CD1c-positive myeloid dendritic cell (primary cell): ENCODE results near the gene SEPTIN10.
"Not testable (repeated sequence)": the region's sequence is repeated elsewhere in the genome, so short reads cannot be mapped to it uniquely, and the experiment has no call there.

Source experiments
- DNase-seq: peaks from one replicate; pipeline ENCODE4 v3.0.0-alpha.2; 2016; ENCODE audit errors: extremely low spot score

The SEPTIN10 gene

DNA sequence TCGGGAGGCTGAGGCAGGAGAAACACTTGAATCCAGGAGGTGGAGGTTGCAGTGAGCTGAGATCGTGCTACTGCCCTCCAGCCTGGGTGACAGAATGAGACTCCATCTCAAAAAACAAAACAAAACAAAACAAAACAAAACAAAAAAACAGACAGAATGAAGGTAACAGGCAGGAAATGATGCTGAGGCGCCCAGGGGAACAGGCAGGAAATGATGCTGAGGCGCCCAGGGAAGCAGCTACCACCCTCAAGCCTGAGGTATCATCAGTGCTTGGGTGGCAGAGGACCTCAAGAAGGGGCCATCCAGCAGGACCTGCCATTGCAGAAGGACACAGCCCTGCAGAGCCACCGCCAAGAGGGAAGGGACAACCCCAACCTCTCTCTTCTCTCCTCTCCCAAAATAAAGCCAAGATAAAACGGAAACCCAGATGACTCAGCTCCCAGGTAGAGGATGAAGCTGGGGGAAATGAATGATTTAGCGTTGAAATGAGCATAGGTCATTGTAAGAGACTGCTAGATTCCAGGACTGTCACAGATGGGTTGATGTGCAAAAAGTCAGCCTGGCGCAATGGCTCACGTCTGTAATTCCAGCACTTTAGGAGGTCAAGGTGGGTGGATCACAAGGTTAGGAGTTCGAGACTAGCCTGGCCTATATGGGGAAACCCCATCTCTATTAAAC is 19.7 kb upstream of the SEPTIN10 start:
- no peak for DNase-seq

DNA sequence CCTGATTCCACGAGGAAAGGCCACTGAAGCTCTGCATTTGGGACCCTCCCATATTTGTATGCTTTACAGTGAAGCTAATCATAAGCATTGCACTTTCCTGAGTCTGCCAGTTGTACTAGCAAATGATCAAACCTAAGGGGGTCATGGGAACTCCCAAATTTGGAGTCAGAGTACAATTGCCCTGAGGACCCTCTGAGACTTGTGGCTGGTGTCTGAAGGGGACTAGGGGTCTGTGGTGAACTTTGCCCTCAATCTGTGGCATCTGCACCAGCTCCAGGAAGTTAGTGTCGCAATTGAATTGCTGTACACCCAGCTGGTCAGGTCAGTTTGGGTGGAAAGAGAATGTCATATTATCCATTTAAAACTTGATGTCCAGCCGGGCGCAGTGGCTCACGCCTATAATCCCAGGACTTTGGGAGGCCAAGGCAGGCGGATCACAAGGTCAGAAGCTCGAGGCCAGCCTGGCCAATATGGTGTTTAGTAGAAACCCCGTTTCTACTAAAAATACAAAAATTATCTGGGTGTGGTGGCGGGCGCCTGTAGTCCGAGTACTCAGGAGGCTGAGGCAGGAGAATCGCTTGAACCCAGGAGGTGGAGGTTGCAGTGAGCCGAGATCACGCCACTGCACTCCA is 18.5 kb upstream of the SEPTIN10 start:
- no peak for DNase-seq

DNA sequence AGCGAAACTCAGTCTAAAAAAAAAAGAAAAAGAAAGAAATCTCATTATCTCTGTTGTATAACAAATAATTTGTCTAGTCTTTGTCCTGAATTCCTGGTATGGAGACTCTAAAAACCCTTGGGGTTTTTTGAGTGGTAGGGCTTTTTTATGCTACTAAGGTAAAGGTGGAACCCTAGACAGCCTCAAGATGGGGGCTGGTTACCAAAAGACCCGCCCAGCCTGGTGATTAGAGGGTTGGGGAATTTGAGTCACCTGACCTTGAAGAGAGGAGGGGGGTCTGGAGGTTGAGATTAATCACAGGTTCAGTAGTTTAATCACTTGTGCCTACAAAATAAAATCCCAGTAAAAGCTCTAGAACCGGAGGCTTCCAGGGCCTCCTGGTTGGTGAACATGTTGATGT is 18.0 kb upstream of the SEPTIN10 start:
- DNase-seq: no peak

DNA sequence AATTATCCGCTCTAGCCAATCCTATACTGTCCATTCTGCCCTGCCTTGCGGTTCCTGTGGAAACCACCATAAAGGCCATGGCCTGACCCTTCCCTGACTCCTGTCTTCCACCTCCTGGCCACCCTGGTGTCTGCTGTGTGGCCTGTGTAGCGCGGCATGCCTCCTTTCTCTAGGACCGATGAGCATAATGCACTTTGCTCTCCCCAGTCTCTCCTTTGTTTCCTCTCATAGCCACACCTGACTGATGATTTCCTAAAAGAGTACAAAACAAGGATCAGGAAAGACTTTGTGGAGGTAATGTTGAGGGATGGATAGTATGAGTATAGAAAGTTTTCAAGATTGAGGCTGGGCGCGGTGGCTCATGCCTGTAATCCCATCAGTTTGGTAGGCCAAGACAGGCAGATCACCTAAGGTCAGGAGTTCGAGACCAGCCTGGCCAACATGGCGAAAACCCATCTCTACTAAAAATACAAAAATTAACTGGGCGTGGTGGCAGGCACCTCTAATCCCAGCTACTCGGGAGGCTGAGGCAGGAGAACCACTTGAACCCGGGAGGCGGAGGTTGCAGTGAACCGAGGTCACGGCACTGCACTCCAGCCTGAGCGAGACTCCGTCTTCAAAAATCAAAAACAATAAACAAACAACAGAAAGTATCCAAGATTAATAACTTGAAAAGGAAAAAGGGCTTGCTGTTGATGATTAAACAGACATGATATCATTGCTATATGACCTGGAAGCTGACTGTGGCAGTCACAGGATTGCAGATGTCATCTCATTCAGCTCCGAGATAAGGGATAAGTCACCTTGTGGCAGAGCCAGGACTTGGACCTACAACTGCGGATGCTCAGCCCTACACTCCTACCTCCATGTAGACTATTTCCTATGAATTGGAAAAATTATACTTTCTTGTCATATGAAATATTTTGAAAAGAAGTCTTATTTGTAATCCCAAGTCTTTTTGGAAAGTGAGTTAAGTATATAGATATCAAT is 17.0 kb upstream of the SEPTIN10 start:
- no peak for DNase-seq

DNA sequence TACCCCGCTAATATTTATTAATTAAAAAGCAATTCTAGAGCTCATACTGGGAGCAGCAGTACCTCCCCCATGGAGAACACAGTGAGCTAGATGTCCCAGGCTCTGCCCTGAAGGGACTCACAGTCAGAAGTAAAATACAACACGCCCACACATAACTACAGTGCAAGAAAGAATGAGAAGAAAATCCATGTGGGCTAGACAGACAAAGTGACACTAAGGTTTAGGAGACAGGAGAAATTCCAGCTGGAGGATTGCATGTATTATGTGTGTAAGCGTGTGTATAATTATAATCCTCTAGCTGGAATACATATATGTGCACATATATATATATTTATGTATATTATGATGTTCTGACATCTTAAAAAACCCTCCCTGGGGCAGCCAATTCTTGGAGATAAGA is 16.1 kb upstream of the SEPTIN10 start:
- DNase-seq: no peak

DNA sequence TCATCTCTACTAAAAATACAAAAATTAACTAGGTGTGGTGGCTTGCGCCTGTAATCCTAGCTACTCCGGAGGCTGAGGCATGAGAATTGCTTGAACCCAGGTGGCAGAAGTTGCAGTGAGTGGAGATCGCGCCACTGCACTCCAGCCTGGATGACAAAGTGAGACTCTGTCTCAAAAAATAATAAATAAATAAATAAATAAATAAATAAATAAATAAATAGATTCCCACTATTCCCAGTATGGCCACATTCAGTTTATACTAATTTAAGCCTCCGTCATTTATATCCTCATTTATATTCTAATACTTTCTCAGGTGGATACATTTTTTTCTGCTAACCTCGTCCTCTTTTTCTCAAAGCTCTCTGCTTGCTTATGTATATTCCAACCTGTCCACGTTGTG is 14.6 kb upstream of the SEPTIN10 start:
- DNase-seq: not testable (repeated sequence)

DNA sequence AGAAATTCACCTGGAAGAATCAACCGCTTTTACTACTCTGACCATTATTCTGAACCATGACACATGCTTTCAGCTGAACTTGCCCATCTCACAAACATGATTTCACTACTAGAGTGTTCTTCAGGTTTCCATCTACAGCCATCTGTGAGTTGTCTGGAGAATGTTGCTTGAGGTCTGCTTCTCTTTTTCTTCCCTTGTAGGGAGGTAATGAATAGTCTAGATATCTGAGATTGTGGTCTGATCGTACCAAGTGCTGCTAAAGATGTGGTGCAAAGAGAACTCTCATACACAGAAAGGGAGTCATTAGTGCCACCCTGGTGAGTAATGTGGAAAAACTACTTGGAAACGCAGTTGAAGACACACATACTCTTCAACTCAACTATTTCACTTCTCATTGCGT is 10.6 kb upstream of the SEPTIN10 start:
- DNase-seq: no peak

DNA sequence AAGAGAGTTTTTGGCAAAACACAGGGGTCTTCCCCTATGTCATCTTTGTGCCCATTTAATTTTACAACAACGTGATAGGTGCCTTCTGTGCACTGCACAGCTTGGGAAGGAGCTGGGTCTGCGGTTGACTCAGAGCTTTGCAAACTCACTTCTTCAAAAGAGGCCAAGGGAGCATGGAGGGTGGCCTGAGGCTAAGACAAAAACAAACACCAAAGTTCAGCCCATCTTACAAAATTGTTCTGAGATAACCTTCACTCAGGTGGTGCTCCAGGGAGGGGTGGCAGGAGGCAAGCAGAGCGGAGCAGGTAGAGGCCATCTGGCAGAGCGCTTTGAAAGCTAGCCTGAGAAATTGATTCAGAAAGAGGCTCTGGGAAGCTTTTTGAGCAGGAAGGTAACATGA is 10.2 kb upstream of the SEPTIN10 start:
- no peak for DNase-seq

DNA sequence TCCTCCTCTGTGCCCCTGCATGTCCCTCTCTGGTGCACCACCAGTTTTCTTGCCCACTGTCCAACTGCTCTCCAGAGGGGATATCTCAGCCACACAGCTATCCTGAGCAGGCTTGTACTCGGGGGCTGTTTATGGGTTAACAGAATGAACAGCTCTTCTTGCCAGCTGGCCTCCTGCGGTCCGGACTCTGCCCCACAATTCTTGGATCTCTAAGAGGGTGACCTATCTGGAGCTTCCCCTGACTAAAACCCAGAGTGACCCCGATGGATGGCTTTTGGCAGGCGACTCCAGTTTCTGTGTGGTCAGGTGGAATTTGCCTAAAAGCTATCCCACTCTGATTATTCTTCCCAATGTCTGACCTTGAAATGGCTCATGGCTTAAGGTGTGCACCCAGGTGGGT is 9.5 kb upstream of the SEPTIN10 start:
- DNase-seq: no peak

DNA sequence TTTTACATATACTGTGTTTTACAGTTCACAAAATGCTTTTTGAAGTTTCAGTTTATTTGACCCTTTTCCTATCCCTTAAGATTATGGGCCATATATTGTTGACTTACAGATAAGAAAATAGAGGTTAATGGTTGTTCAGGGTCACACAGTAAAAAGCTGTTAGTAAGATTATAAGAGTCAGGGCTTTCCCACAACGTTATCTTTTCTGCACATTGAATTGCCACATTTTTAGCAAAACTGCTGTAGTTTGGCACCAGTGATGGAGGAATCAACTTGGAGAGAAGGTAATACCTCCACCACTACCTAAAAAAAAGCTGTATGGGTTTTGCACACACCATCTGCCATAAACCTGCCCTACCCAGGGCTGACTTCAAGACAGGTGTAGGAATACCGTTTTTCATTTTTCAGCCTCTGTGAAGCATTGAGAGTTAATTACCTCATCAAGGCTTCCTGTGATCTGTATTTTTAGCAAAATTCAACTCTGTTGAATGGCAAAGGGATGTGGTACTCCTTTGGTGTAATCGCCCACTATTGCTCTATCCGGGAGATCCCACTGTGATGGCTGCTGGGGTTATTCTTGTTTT is 5.4 kb upstream of the SEPTIN10 start:
- DNase-seq: no peak

DNA sequence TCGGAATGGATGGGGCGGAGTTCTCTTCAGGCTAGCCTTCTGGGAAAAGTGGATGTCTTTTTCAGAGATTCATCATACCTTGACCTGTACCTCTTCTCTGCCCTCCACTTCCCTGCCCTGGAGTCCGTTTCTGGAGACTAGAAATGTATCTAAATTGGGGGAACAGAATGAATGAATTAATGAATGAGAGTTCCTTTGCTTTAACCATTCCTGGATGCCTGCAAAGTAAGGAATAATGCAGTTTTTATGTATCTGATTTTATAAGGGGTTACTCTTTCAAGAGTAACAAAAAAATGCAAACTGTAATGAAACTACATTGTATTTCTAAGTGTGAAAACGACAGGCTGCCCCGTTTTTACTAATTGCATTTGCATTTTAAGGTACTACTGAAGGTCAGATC is 2.4 kb upstream of the SEPTIN10 start:
- DNase-seq: no peak

DNA sequence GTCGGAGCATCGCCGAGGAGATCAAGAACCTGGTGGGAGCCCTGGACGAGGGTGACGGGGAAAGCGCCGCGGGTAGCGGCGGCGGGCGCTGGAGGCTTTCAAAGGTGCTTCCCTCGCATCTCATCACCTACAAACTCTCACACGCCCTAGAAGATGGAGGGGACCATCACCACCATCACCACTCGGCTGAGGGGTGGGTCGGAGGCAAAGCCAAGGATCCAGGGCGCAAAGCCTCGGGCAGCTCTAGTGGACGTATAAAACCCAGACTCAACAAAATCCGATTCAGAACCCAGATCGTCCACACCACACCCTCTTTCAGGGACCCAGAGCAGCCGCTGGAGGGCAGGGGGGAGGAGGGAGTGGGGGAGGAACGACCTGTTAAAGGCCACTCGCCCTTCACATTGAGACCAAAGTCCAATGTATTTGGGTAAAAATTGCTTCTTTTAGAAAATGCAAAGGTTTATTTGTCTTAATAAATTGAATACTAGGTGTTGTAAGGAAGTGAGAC is 1.9 kb upstream of the SEPTIN10 start:
- no peak for DNase-seq

DNA sequence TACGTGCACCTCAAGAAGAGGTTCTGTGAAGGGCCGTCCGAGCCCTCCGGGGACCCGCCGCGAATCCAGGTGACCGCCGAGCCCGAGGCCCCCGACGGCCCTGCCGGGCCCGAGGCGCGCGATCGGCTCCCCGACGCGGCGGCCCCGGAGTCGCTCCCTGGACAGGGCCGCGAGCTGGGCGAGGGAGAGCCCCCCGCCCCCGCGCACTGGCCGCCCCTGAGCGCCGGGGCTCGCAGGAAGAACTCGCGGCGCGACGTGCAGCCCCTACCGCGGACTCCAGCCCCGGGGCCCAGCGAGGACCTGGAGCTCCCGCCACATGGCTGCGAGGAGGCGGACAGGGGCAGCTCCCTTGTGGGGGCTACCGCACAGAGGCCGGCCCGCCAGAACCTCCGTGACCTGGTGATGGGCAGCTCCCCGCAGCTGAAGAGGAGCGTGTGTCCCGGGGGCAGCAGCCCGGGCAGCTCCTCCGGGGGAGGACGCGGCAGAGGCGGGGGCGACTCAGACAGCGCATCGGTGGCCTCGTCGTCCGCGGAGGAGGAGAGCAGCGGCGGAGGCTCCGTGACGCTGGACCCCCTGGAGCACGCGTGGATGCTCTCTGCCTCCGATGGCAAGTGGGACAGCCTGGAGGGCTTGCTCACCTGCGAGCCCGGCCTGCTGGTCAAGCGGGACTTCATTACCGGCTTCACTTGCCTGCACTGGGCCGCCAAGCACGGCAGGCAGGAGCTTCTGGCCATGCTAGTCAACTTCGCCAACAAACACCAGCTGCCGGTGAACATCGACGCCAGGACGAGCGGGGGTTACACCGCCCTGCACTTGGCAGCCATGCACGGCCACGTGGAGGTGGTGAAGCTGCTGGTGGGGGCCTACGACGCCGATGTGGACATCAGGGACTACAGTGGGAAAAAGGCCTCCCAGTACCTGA is 1.2 kb upstream of the SEPTIN10 start:
- no peak for DNase-seq

DNA sequence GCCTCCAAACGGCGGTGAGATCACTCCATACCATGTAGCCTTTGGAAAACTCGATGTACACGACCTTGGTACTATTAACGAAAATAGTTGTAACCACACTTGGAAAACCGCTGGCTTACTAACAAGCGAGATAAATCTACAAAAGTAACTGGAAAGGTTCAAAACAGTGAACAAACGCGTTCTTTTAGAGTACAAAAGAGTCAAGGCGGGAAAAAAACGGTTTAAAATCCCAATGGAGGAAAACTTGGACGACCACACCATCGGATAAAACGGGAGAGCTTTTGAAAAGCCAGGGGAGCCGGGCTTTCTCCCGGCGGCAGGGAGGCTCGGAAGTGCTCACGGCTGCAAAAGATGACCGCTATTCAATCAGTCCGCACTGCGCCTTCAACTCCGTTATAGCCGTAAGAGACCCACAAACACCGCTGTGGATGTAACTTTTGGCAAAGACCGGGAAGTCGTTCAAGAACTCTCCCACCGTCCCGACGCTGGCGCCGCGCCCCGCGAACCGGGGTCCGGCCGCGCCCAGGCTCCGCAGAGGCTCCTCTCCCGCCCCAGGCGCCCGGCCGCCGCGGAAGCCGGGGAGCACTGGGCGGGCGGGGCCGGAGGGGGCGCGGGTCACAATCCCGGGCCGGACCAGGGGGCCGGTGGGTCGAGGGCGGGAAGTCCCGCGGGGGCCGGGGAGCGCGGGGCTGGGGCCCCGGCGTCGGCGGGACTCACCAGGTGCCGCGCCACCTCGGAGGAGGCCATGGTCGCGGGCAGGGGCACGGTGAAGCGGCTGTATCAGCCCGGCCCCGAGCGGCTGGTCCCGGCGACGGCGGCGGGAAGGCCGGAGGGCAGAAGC is 465 bp downstream of the SEPTIN10 start:
- DNase-seq: peak; percentile 59

DNA sequence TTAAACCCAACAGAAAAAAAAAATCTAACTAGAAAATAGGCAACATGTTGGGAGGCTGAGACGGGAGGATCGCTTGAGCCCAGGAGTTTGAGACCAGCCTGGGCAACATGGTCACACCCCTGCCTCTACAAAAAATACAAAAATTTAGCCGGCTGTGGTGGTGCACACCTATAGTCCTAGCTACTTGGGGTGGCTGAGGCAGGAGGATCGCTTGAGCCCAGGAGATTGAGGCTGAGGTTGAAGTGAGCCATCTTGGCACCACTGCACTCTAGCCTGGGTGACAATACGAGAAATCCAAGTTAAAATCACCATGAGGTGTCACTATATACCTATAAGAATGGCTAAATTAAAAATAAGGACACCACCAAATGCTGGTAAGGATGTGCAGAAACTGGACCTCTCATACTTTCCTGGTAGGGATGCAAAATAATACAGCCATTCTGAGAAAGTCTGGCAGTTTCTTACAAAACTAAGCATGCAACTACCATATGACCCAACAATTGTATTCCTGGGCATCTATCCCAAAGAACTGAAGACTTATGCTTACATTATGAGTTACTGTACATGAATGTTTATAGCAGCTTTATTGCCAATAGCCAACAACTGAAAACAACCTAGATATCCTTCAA is 2.2 kb downstream of the SEPTIN10 start:
- DNase-seq: no peak

DNA sequence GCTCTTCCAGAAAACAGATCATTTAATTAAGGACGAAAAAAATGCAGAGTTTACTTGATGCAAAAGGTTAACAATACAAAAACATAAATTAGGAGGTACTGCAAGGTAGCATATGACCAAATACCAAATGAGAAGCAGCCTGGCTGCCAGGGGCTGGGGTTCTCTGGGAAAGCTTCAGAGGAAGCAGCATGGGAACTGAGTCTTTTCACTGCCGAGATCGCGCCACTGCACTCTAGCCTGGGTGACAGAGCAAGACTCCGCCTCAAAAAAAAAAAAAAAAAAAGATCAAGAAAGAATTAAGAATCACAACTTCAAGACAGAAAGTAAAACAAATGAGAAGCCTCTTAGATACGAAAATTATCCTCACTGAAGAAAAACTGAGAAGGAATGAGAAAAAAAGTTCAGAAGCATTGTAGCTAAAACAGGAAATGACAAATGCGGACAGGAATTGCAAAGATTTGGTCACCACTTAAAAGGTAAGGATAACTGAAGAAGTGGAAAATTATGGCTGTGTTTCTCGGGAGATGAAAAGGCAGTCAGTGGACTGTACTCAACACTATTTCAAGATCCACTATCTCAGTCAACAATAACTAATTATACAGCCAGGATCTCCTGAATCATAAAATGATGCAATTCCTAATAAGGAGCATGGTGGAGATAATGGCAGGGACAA is 4.3 kb downstream of the SEPTIN10 start:
- no peak for DNase-seq

DNA sequence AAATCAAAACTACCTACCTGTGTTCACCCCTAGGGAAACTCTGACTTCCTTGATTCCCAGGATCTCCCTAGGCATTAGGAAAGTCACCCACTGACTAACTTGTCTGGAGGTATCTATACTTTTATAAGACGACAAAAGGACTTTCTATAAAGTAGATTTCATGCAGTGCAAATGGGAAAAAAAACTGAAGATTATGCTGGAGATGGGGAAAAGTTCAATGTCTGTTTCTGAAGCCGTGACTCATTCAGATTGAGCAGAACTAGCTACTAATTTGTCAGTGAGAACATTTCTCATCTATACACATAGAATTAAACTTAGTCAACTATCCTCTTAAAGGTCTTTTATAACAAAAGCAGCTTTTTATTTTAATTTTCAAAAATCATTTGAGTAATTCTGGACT is 6.0 kb downstream of the SEPTIN10 start:
- no peak for DNase-seq

DNA sequence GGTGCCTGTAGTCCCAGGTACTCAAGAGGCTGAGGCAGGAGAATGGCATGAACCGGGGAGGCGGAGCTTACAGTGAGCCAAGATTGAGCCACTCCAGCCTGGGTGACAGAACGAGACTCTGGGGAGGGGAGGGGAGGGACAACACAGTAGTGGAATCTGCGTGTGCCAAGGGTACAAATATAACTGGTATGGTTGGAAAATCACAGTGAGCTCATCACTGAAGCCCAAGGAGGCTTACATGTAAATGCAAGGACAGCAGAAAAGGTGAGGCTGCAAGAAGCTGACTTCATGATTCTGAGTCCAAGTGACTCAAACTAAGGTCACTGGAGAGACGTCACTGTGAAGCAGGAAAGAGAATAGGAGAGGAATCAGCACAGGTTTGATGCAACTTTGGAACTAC is 9.2 kb downstream of the SEPTIN10 start:
- no peak for DNase-seq

DNA sequence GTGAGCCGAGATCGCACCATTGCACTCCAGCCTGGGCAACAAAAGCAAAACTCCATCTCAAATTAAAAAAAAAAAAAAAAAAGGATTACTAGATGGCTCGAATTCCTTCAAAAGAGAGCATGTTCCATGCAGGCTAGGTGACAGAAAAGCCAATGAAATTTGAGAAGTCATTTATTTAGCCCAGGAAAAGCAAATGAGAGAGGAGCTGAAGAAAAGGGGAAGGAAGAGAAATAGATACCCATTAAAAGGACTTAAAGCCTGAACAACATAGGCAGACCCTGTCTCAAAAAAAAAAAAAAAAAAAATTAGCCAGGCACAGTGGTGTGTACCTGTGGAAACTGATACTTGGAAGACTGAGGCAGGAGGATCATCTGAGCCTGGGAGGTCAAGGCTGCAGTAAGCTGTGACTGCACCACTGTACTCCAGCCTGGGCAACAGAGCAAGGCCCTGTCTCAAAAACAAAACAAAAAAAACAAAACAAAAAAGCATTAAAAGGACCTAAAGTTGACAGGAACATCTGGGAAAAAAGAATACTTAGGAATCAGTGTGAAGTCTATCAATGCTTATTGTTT is 11.1 kb downstream of the SEPTIN10 start:
- no peak for DNase-seq
